HCT116 (cell line): Measurements from ENCODE around the gene H19. TPM values are rescaled to one million over a fixed set of nuclear protein-coding genes. Genes with fewer than 3 reads are reported as not detected.

Source experiments
- ATAC-seq: fragments of 200-7000 bp; cut with Tn5 transposase; 2 replicates; pipeline ENCODE4 v1.9.1; 2020; ENCODE audit warnings: mild to moderate bottlenecking, moderate library complexity
- BruUV-seq: library from RNA; stranded (reverse); fragments of 400-500 nt; replicated peaks from 2 replicates; lab custom pipeline; 2021; lab: Mats Ljungman, UMichigan
- CTCF ChIA-PET: fragments of 300-600 bp; sonication (Branson Sonifier 250); formaldehyde crosslinking; loops from one replicate; lab custom pipeline; 2021; ENCODE audit warnings: antibody characterized with exemption; lab: Charles Lee
- POLR2A ChIA-PET: fragments of 300-600, 350-600 bp; sonication (Branson Sonifier 250); formaldehyde crosslinking; loops from one replicate; lab custom pipeline; 2021; ENCODE audit warnings: antibody characterized with exemption; lab: Charles Lee
- RAD21 ChIA-PET, 2 experiments: fragments of 300-600 bp; sonication (Branson Sonifier 250); formaldehyde crosslinking; loops; one replicate each; lab custom pipeline; 2023; ENCODE audit warnings: low total read pairs in 2 of 2; ENCODE audit not compliant: uncharacterized antibody in 2 of 2, unreplicated experiment in 2 of 2, low non-redundant PET in 1 of 2; lab: Charles Lee
- DNase-seq: peaks from one replicate; pipeline ENCODE4 v3.0.0-alpha.2; 2010; ENCODE audit warnings: low read depth, low spot score
- H2AFZ ChIP-seq: fragments of 200-600 bp; shearing (Covaris generic), sonication (generic); 2 replicates; pipeline ENCODE4 v1.6.1; 2017; ENCODE audit warnings: low read depth, mixed run types, mixed read lengths, antibody characterized with exemption, low read length; ENCODE audit not compliant: poor library complexity, severe bottlenecking
- H3K27ac ChIP-seq: 2 replicates; pipeline ENCODE4 v1.5.1; 2012; ENCODE audit warnings: low read depth, low read length
- H3K27me3 ChIP-seq: fragments of 200-600 bp; sonication (generic); 2 replicates; pipeline ENCODE4 v1.6.1; 2016; ENCODE audit warnings: mixed run types, low read length, mixed read lengths; ENCODE audit not compliant: insufficient read depth
- H3K36me3 ChIP-seq, 2 experiments: fragments of 200-500 bp in 1 of 2; fragments of 200-600 bp in 1 of 2; sonication (Bioruptor generic) in 1 of 2; sonication (generic) in 1 of 2; 2 replicates each; pipeline versions ENCODE4 v1.5.1 to v1.6.1; 2014 to 2016; ENCODE audit warnings: low read length in 2 of 2, inconsistent platforms in 1 of 2, mixed read lengths in 1 of 2, mixed run types in 1 of 2; ENCODE audit not compliant: insufficient read depth in 2 of 2, control insufficient read depth in 1 of 2
- H3K4me1 ChIP-seq, 2 experiments: fragments of 200-600 bp in 1 of 2; sonication (generic) in 1 of 2; 2 replicates each; pipeline versions ENCODE4 v1.5.1 to v1.6.1; 2012 to 2017; ENCODE audit warnings: low read length in 2 of 2, inconsistent platforms in 1 of 2, mild to moderate bottlenecking in 1 of 2, mixed read lengths in 1 of 2, mixed run types in 1 of 2, moderate library complexity in 1 of 2; ENCODE audit not compliant: insufficient read depth in 2 of 2, control insufficient read depth in 1 of 2
- H3K4me2 ChIP-seq: fragments of 200-600 bp; sonication (generic); 2 replicates; pipeline ENCODE4 v1.6.1; 2017; ENCODE audit warnings: mixed run types, low read length, mixed read lengths
- H3K4me3 ChIP-seq, 2 experiments: fragments of 200-600 bp in 1 of 2; sonication (generic) in 1 of 2; replicated peaks in 1 of 2; 2 replicates each; pipeline ENCODE4 v1.5.1; 2011 to 2016; ENCODE audit warnings: low read length in 2 of 2, control low read depth in 1 of 2, low read depth in 1 of 2, mild to moderate bottlenecking in 1 of 2, mixed read lengths in 1 of 2, mixed run types in 1 of 2
- H3K79me2 ChIP-seq: fragments of 200-600 bp; sonication (generic); 2 replicates; pipeline ENCODE4 v1.6.1; 2017; ENCODE audit warnings: mild to moderate bottlenecking, mixed run types, low read length, moderate library complexity, mixed read lengths; ENCODE audit not compliant: insufficient read depth
- H3K9ac ChIP-seq: fragments of 200-600 bp; sonication (generic); 2 replicates; pipeline ENCODE4 v1.6.1; 2016; ENCODE audit warnings: low read length, mixed read lengths
- H3K9me2 ChIP-seq: fragments of 200-600 bp; sonication (generic), shearing (Covaris generic); 2 replicates; pipeline ENCODE4 v1.6.1; 2017; ENCODE audit warnings: mixed run types, mild to moderate bottlenecking, moderate library complexity; ENCODE audit not compliant: insufficient read depth
- H3K9me3 ChIP-seq, 2 experiments: fragments of 200-500 bp in 1 of 2; fragments of 200-600 bp in 1 of 2; sonication (Bioruptor generic) in 1 of 2; sonication (generic) in 1 of 2; 2 replicates each; pipeline ENCODE4 v1.6.1; 2014 to 2017; ENCODE audit warnings: low read length in 2 of 2, mixed read lengths in 2 of 2, inconsistent platforms in 1 of 2, low read depth in 1 of 2, mild to moderate bottlenecking in 1 of 2, mixed run types in 1 of 2, moderate library complexity in 1 of 2; ENCODE audit not compliant: control insufficient read depth in 1 of 2, insufficient read depth in 1 of 2
- H4K20me1 ChIP-seq: fragments of 200-600 bp; sonication (generic), shearing (Covaris generic); 2 replicates; pipeline ENCODE4 v1.6.1; 2017; ENCODE audit warnings: mixed run types, mild to moderate bottlenecking, moderate library complexity; ENCODE audit not compliant: insufficient read depth
- CEBPB ChIP-seq: IDR thresholded peaks from 2 replicates; pipeline ENCODE4 v1.6.1; 2012; ENCODE audit warnings: low read depth
- EGR1 ChIP-seq: IDR thresholded peaks from 2 replicates; pipeline ENCODE4 v1.6.1; 2012; ENCODE audit warnings: low read depth
- ELF1 ChIP-seq: IDR thresholded peaks from 2 replicates; pipeline ENCODE4 v1.6.1; 2012; ENCODE audit warnings: low read depth, borderline replicate concordance
- EZH2 ChIP-seq: fragments of 200-600 bp; sonication (generic); IDR thresholded peaks from 2 replicates; pipeline ENCODE4 v1.6.1; 2017; ENCODE audit warnings: antibody characterized with exemption, mixed run types
- EZH2phosphoT487 ChIP-seq: fragments of 200-600 bp; IDR thresholded peaks from 2 replicates; pipeline ENCODE4 v1.6.1; 2018; ENCODE audit warnings: antibody characterized with exemption, borderline replicate concordance
- FOSL1 ChIP-seq: IDR thresholded peaks from 2 replicates; pipeline ENCODE4 v1.6.1; 2012; ENCODE audit warnings: low read depth
- JUND ChIP-seq: IDR thresholded peaks from 2 replicates; pipeline ENCODE4 v1.6.1; 2012
- POLR2A ChIP-seq: IDR thresholded peaks from 2 replicates; pipeline ENCODE4 v1.7.0; 2011; ENCODE audit warnings: borderline replicate concordance; ENCODE audit not compliant: insufficient read depth, insufficient read length; ENCODE audit errors: extremely low read depth
- POLR2AphosphoS5 ChIP-seq: IDR thresholded peaks from 2 replicates; pipeline ENCODE4 v1.6.1; 2011; ENCODE audit warnings: mild to moderate bottlenecking, low read depth, low read length, moderate library complexity
- RAD21 ChIP-seq: IDR thresholded peaks from 2 replicates; pipeline ENCODE4 v1.6.1; 2012; ENCODE audit warnings: low read depth, mild to moderate bottlenecking
- SP1 ChIP-seq: IDR thresholded peaks from 2 replicates; pipeline ENCODE4 v1.6.1; 2012; ENCODE audit warnings: low read depth
- SRF ChIP-seq: IDR thresholded peaks from 2 replicates; pipeline ENCODE4 v1.6.1; 2012; ENCODE audit warnings: low read depth
- TCF7L2 ChIP-seq: IDR thresholded peaks from 2 replicates; pipeline ENCODE4 v1.7.0; 2011; ENCODE audit warnings: borderline replicate concordance, inconsistent platforms; ENCODE audit not compliant: insufficient read depth, insufficient read length; ENCODE audit errors: extremely low read depth
- YY1 ChIP-seq: IDR thresholded peaks from 2 replicates; pipeline ENCODE4 v1.6.1; 2011; ENCODE audit warnings: low read length, low read depth, moderate library complexity, mild to moderate bottlenecking; ENCODE audit not compliant: insufficient replicate concordance; ENCODE audit errors: extremely low read depth
- ZFX ChIP-seq: fragments of 450-650 bp; IDR thresholded peaks from 2 replicates; pipeline ENCODE4 v1.6.1; 2017
- intact Hi-C: fragments of 100-400 bp; cut with micrococcal nuclease; formaldehyde crosslinking; loops from 2 replicates; pipeline ENCODE4 v1.10.0; 2022
- total RNA-seq: library from RNA; stranded (reverse); gene quantifications from one replicate; pipeline ENCODE4 v1.2.1, GENCODE V29; 2021; ENCODE audit not compliant: unreplicated experiment
- TF ChIP-seq, protein P1 (sequence below): IDR thresholded peaks from 2 replicates; pipeline ENCODE4 v1.6.1; 2012
- TF ChIP-seq, protein P2 (sequence below): IDR thresholded peaks from 2 replicates; pipeline ENCODE4 v1.6.1; 2012; ENCODE audit warnings: low read depth
- TF ChIP-seq, protein P3 (sequence below), 3 experiments: fragments of 200-600 bp in 1 of 3; sonication (generic) in 1 of 3; IDR thresholded peaks in 2 of 3; conservative IDR thresholded peaks in 1 of 3; 2 replicates each; pipeline ENCODE4 v1.5.1; 2012 to 2017; ENCODE audit warnings: low read depth in 2 of 3, low read length in 2 of 3, antibody characterized with exemption in 1 of 3, borderline replicate concordance in 1 of 3, control low read depth in 1 of 3, mild to moderate bottlenecking in 1 of 3, mixed read lengths in 1 of 3, mixed run types in 1 of 3, moderate library complexity in 1 of 3; ENCODE audit not compliant: insufficient read depth in 1 of 3
- TF ChIP-seq, protein P4 (sequence below): IDR thresholded peaks from 2 replicates; pipeline ENCODE4 v1.6.1; 2012
- TF ChIP-seq, protein P5 (sequence below): IDR thresholded peaks from 2 replicates; pipeline ENCODE4 v1.6.1; 2011; ENCODE audit warnings: mild to moderate bottlenecking, low read length, moderate library complexity; ENCODE audit not compliant: insufficient replicate concordance; ENCODE audit errors: extremely low read depth

The H19 gene
- total RNA-seq, 1 experiment from 2014 or later, result 10.5 TPM

DNA sequence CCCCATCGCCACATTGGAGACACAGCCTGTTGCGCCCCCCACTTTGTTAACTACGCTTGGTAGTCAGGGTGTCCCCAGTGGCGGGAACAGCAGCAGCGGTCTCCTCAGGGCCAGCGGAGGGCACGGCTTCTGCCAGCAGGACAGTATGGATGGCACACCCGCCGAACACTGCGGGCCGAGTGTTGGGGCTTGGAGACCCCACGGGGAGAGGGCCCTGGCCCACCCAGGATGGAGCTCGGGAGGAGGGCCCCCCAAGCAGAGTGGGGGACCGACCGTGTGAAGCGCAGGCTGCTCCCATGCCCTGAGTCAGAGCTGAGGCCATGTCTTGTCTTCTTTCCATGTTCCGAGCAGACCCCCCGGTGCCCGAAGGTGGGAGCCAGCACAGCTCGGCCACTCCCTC, 32.7 kb downstream of the H19 start:
- RAD21 ChIA-PET, result no interaction called here
- DNase-seq (no peak), ATAC-seq (no peak)
- H3K4me2 ChIP-seq, result no peak overlapping the region
- no peaks in the 10 kb centered on the region for H3K79me2 ChIP-seq
- H3K4me1 ChIP-seq, result no peaks in the 10 kb centered on the region
- H3K27me3 ChIP-seq, result no peaks in the 10 kb centered on the region
- no peaks in the 10 kb centered on the region for H3K9me2 ChIP-seq
- BruUV-seq, result no TSS peak
- POLR2A ChIA-PET, result no interaction called here
- intact Hi-C loops, result no loop called here
- no peak overlapping the region for H2AFZ ChIP-seq
- no peaks in the 10 kb centered on the region for H4K20me1 ChIP-seq
- no peak overlapping the region for H3K27ac ChIP-seq
- H3K9ac ChIP-seq, result no peak overlapping the region
- H3K36me3 ChIP-seq, result no peaks in the 10 kb centered on the region
- CTCF ChIA-PET, result no interaction called here
- TF ChIP-seq POLR2AphosphoS5 (no peak), JUND (no peak), RAD21 (no peak), EZH2phosphoT487 (no peak), SP1 (no peak), CEBPB (no peak), EZH2 (no peak), FOSL1 (no peak), SRF (no peak), POLR2A (no peak), ELF1 (no peak), TCF7L2 (no peak), YY1 (no peak), EGR1 (no peak), ZFX (no peak)
- TF ChIP-seq, protein P1, sequence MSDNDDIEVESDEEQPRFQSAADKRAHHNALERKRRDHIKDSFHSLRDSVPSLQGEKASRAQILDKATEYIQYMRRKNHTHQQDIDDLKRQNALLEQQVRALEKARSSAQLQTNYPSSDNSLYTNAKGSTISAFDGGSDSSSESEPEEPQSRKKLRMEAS, result no peak
- TF ChIP-seq, protein P2, sequence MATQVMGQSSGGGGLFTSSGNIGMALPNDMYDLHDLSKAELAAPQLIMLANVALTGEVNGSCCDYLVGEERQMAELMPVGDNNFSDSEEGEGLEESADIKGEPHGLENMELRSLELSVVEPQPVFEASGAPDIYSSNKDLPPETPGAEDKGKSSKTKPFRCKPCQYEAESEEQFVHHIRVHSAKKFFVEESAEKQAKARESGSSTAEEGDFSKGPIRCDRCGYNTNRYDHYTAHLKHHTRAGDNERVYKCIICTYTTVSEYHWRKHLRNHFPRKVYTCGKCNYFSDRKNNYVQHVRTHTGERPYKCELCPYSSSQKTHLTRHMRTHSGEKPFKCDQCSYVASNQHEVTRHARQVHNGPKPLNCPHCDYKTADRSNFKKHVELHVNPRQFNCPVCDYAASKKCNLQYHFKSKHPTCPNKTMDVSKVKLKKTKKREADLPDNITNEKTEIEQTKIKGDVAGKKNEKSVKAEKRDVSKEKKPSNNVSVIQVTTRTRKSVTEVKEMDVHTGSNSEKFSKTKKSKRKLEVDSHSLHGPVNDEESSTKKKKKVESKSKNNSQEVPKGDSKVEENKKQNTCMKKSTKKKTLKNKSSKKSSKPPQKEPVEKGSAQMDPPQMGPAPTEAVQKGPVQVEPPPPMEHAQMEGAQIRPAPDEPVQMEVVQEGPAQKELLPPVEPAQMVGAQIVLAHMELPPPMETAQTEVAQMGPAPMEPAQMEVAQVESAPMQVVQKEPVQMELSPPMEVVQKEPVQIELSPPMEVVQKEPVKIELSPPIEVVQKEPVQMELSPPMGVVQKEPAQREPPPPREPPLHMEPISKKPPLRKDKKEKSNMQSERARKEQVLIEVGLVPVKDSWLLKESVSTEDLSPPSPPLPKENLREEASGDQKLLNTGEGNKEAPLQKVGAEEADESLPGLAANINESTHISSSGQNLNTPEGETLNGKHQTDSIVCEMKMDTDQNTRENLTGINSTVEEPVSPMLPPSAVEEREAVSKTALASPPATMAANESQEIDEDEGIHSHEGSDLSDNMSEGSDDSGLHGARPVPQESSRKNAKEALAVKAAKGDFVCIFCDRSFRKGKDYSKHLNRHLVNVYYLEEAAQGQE, result no peak
- TF ChIP-seq, protein P3, sequence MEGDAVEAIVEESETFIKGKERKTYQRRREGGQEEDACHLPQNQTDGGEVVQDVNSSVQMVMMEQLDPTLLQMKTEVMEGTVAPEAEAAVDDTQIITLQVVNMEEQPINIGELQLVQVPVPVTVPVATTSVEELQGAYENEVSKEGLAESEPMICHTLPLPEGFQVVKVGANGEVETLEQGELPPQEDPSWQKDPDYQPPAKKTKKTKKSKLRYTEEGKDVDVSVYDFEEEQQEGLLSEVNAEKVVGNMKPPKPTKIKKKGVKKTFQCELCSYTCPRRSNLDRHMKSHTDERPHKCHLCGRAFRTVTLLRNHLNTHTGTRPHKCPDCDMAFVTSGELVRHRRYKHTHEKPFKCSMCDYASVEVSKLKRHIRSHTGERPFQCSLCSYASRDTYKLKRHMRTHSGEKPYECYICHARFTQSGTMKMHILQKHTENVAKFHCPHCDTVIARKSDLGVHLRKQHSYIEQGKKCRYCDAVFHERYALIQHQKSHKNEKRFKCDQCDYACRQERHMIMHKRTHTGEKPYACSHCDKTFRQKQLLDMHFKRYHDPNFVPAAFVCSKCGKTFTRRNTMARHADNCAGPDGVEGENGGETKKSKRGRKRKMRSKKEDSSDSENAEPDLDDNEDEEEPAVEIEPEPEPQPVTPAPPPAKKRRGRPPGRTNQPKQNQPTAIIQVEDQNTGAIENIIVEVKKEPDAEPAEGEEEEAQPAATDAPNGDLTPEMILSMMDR (IDR thresholded peaks at IDR 0.05 in 2 of 3, conservative IDR thresholded peaks at IDR 0.05 in 1 of 3; ENCODE audit: borderline replicate concordance in 1 of 3, insufficient read depth in 1 of 3, low read depth in 2 of 3, low read length in 2 of 3), result no peak
- TF ChIP-seq, protein P4, sequence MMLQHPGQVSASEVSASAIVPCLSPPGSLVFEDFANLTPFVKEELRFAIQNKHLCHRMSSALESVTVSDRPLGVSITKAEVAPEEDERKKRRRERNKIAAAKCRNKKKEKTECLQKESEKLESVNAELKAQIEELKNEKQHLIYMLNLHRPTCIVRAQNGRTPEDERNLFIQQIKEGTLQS, result no peak
- TF ChIP-seq, protein P5, sequence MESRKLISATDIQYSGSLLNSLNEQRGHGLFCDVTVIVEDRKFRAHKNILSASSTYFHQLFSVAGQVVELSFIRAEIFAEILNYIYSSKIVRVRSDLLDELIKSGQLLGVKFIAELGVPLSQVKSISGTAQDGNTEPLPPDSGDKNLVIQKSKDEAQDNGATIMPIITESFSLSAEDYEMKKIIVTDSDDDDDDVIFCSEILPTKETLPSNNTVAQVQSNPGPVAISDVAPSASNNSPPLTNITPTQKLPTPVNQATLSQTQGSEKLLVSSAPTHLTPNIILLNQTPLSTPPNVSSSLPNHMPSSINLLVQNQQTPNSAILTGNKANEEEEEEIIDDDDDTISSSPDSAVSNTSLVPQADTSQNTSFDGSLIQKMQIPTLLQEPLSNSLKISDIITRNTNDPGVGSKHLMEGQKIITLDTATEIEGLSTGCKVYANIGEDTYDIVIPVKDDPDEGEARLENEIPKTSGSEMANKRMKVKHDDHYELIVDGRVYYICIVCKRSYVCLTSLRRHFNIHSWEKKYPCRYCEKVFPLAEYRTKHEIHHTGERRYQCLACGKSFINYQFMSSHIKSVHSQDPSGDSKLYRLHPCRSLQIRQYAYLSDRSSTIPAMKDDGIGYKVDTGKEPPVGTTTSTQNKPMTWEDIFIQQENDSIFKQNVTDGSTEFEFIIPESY, result no peak
- H3K4me3 ChIP-seq, result no peak overlapping the region
- H3K9me3 ChIP-seq, result no peaks in the 10 kb centered on the region
